Body of pancreas (tissue), 4 donors: ENCODE data around the gene SLC6A3.

Experiments
- CTCF ChIP-seq, 7 experiments: fragments of 450-650 bp in 4 of 7; fragments of 200-600 bp in 3 of 7; sonication (generic) in 3 of 7; IDR thresholded peaks; one replicate each; pipeline ENCODE4 v1.5.1; 2016 to 2019; ENCODE audit warnings: antibody characterized with exemption in 7 of 7
- POLR2A ChIP-seq, 3 donors: fragments of 450-650 bp; IDR thresholded peaks; one replicate each; pipeline ENCODE4 v1.6.1; 2016; ENCODE audit warnings: antibody characterized with exemption in 3 of 3, mild to moderate bottlenecking in 2 of 3

GRCh38 chr5:1432296-1432695 lies 12.9 kb downstream of the SLC6A3 start:
- TF ChIP-seq POLR2A (IDR thresholded peaks at IDR 0.05) (no peak), CTCF (IDR thresholded peaks at IDR 0.05) (no peak)
